ENCODE data around the gene SLC10A3. TPM values are rescaled to one million over a fixed set of nuclear protein-coding genes. Genes with fewer than 3 reads are reported as not detected.

The SLC10A3 gene
- total and polyA plus RNA-seq, 2 donors (not counting 1 experiment from before 2014, with no cell fraction given) = 15.2 to 16.0 TPM

DNA sequence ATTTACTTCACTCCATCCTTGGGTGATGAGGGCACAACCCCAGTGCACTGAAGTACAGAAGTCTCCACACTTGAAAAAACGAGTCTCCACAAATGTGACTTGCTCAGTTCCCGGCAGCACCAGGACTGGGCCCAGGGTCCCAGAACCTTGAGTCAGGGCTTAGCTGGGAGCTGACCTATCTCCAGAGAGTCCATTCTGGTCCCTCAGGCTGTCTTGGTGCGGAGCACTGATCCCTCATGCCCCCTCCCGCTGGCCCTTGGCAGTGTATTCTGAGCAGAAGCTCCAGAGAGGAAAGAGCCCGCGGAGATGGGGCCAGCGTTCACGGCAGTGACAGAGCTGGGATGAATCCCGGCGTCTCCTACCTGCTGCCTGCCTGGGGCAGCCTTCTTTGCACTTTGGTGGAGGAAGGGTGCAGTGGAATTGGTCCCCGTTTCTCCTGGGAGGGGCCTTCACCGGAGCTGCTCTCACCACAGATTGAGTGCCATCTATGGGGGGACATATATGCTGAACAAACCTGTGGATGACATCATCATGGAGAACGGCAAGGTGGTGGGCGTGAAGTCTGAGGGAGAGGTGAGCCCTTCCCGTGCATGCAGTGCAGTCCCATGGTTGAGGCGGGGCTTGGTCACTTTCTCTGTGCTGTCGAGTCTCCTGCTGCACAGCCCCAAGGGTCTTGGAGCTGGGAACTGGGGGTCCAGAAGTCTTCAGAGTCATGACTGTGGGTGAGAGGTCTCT lies 49.6 kb downstream of the SLC10A3 start:
- no peak overlapping the region for H2AFZ ChIP-seq (ENCODE audit: low read length)
- no peak overlapping the region for H3K4me2 ChIP-seq (ENCODE audit: extremely low read depth, insufficient read depth, low read length)
- H3K9ac ChIP-seq (ENCODE audit: insufficient read depth, low read length) = no peak overlapping the region
- H3K36me3 ChIP-seq (ENCODE audit: control insufficient read depth, insufficient read depth, low read length) = peaks cover 13% of the 10 kb centered on the region
- peaks cover 55% of the 10 kb centered on the region for H3K79me2 ChIP-seq (ENCODE audit: control insufficient read depth, insufficient read depth, low read length)
- no peaks in the 10 kb centered on the region for H4K20me1 ChIP-seq (ENCODE audit: control insufficient read depth, extremely low read depth, insufficient read depth, low read length)
- H3K27me3 ChIP-seq (ENCODE audit: control insufficient read depth, insufficient read depth, low read length) = no peaks in the 10 kb centered on the region
- TF ChIP-seq, protein P1, sequence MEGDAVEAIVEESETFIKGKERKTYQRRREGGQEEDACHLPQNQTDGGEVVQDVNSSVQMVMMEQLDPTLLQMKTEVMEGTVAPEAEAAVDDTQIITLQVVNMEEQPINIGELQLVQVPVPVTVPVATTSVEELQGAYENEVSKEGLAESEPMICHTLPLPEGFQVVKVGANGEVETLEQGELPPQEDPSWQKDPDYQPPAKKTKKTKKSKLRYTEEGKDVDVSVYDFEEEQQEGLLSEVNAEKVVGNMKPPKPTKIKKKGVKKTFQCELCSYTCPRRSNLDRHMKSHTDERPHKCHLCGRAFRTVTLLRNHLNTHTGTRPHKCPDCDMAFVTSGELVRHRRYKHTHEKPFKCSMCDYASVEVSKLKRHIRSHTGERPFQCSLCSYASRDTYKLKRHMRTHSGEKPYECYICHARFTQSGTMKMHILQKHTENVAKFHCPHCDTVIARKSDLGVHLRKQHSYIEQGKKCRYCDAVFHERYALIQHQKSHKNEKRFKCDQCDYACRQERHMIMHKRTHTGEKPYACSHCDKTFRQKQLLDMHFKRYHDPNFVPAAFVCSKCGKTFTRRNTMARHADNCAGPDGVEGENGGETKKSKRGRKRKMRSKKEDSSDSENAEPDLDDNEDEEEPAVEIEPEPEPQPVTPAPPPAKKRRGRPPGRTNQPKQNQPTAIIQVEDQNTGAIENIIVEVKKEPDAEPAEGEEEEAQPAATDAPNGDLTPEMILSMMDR (conservative IDR thresholded peaks at IDR 0.05 in 1 of 2, IDR thresholded peaks at IDR 0.05 in 1 of 2; ENCODE audit: low read depth in 1 of 2, low read length in 2 of 2) = no peak
- no peak for TF ChIP-seq EZH2 (IDR thresholded peaks at IDR 0.05; ENCODE audit: low read length, missing control alignments)
- H3K9me3 ChIP-seq (ENCODE audit: control insufficient read depth, insufficient read depth, low read depth, low read length) = no peaks in the 10 kb centered on the region
- DNase-seq (ENCODE audit: low read depth in 2 of 2) = no peak
- no peak overlapping the region for H3K4me3 ChIP-seq (replicated peaks in 1 of 4; ENCODE audit: control extremely low read depth in 1 of 4, insufficient read depth in 1 of 4, low read depth in 3 of 4, low read length in 4 of 4)
- H3K4me1 ChIP-seq (ENCODE audit: control insufficient read depth, extremely low read depth, insufficient read depth, low read length) = peaks cover 7% of the 10 kb centered on the region
- H3K27ac ChIP-seq (ENCODE audit: insufficient read depth, low read length) = no peak overlapping the region

DNA sequence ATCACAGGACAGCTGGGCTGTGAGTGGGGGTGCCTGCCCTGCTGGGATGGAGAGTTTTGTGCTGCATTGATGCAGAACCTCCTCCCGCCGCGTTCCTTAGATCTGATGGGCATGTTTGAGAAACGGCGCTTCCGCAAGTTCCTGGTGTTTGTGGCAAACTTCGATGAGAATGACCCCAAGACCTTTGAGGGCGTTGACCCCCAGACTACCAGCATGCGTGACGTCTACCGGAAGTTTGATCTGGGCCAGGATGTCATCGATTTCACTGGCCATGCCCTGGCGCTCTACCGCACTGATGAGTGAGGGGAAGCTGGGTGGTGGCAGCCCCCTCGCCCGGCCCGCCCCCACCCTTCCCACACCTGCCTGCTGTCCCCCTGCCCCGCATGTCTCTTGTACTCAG lies 50.6 kb downstream of the SLC10A3 start:
- no peak overlapping the region for H2AFZ ChIP-seq (ENCODE audit: low read length)
- no peak overlapping the region for H3K27ac ChIP-seq (ENCODE audit: insufficient read depth, low read length)
- H3K4me1 ChIP-seq (ENCODE audit: control insufficient read depth, extremely low read depth, insufficient read depth, low read length) = peaks cover 2% of the 10 kb centered on the region
- no peak overlapping the region for H3K9ac ChIP-seq (ENCODE audit: insufficient read depth, low read length)
- H3K36me3 ChIP-seq (ENCODE audit: control insufficient read depth, insufficient read depth, low read length) = peaks cover 13% of the 10 kb centered on the region
- TF ChIP-seq EZH2 (IDR thresholded peaks at IDR 0.05; ENCODE audit: low read length, missing control alignments) = no peak
- TF ChIP-seq, protein P1 (conservative IDR thresholded peaks at IDR 0.05 in 1 of 2, IDR thresholded peaks at IDR 0.05 in 1 of 2; ENCODE audit: low read depth in 1 of 2, low read length in 2 of 2) = no peak
- H3K4me2 ChIP-seq (ENCODE audit: extremely low read depth, insufficient read depth, low read length) = no peak overlapping the region
- DNase-seq (ENCODE audit: low read depth in 2 of 2) = no peak
- no peak overlapping the region for H3K4me3 ChIP-seq (replicated peaks in 1 of 4; ENCODE audit: control extremely low read depth in 1 of 4, insufficient read depth in 1 of 4, low read depth in 3 of 4, low read length in 4 of 4)
- peaks cover 46% of the 10 kb centered on the region for H3K79me2 ChIP-seq (ENCODE audit: control insufficient read depth, insufficient read depth, low read length)
- no peaks in the 10 kb centered on the region for H3K27me3 ChIP-seq (ENCODE audit: control insufficient read depth, insufficient read depth, low read length)
- no peaks in the 10 kb centered on the region for H4K20me1 ChIP-seq (ENCODE audit: control insufficient read depth, extremely low read depth, insufficient read depth, low read length)
- H3K9me3 ChIP-seq (ENCODE audit: control insufficient read depth, insufficient read depth, low read depth, low read length) = no peaks in the 10 kb centered on the region

DNA sequence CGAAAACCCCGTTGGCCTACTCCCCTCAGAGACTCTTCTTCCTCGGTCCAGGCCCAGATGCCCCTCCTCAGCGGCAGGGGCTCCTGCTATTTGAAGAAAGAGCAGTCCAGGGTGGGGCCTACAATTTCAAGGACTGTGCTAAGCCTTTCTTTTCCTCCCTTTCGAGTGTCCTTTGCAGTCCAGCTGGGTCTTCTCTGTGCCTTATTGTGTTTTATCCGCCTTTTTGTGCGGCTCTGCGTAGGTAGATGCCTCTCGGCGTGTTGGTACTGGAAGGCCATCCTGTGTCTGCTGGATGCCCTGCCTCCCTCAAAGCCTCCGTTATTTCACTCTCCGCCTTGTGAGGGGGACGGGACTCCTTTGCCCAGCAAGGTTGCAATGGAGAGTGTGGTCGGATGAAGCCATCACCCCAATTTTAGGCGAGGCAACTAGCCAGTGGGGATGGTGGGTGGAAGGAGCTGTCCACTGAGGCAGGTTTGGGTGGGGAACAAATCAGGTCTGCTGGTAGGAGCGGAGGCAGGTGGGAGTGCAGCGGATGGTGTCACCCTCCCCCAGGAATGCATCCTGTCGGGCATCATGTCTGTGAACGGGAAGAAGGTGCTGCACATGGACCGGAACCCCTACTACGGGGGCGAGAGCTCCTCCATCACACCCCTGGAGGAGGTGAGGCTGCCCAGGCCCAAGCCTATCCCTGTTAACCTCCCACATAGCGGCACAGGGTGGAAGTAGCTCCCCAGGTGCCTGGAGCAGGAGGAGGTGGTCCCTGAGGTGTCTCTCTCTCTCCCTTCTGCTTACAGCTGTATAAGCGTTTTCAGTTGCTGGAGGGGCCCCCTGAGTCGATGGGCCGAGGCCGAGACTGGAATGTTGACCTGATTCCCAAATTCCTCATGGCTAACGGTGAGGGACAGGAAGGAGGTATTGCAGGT lies 52.2 kb downstream of the SLC10A3 start:
- H3K36me3 ChIP-seq (ENCODE audit: control insufficient read depth, insufficient read depth, low read length) = peaks cover 16% of the 10 kb centered on the region
- H3K27me3 ChIP-seq (ENCODE audit: control insufficient read depth, insufficient read depth, low read length) = no peaks in the 10 kb centered on the region
- peak overlapping the region; percentile 46 for H3K9ac ChIP-seq (ENCODE audit: insufficient read depth, low read length)
- peak overlapping the region; percentile 17 for H3K27ac ChIP-seq (ENCODE audit: insufficient read depth, low read length)
- no peaks in the 10 kb centered on the region for H3K4me1 ChIP-seq (ENCODE audit: control insufficient read depth, extremely low read depth, insufficient read depth, low read length)
- no peaks in the 10 kb centered on the region for H3K9me3 ChIP-seq (ENCODE audit: control insufficient read depth, insufficient read depth, low read depth, low read length)
- peaks cover 41% of the 10 kb centered on the region for H3K79me2 ChIP-seq (ENCODE audit: control insufficient read depth, insufficient read depth, low read length)
- H3K4me2 ChIP-seq (ENCODE audit: extremely low read depth, insufficient read depth, low read length) = peak overlapping the region; percentile 62
- no peaks in the 10 kb centered on the region for H4K20me1 ChIP-seq (ENCODE audit: control insufficient read depth, extremely low read depth, insufficient read depth, low read length)
- no peak for TF ChIP-seq EZH2 (IDR thresholded peaks at IDR 0.05; ENCODE audit: low read length, missing control alignments)
- TF ChIP-seq, protein P1 (conservative IDR thresholded peaks at IDR 0.05 in 1 of 2, IDR thresholded peaks at IDR 0.05 in 1 of 2; ENCODE audit: low read depth in 1 of 2, low read length in 2 of 2) = no peak
- no peak for DNase-seq (ENCODE audit: low read depth in 2 of 2)
- peak overlapping the region; percentile 39 to 80 (median 68) for H3K4me3 ChIP-seq (replicated peaks in 1 of 4; ENCODE audit: control extremely low read depth in 1 of 4, insufficient read depth in 1 of 4, low read depth in 3 of 4, low read length in 4 of 4)
- no peak overlapping the region for H2AFZ ChIP-seq (ENCODE audit: low read length)
